NCI-H345 (cell line): ENCODE results near the gene BSX.

Source experiments
- DNase-seq: peaks from one replicate; lab custom pipeline; 2025; lab: John Stamatoyannopoulos, UW

The BSX gene

DNA sequence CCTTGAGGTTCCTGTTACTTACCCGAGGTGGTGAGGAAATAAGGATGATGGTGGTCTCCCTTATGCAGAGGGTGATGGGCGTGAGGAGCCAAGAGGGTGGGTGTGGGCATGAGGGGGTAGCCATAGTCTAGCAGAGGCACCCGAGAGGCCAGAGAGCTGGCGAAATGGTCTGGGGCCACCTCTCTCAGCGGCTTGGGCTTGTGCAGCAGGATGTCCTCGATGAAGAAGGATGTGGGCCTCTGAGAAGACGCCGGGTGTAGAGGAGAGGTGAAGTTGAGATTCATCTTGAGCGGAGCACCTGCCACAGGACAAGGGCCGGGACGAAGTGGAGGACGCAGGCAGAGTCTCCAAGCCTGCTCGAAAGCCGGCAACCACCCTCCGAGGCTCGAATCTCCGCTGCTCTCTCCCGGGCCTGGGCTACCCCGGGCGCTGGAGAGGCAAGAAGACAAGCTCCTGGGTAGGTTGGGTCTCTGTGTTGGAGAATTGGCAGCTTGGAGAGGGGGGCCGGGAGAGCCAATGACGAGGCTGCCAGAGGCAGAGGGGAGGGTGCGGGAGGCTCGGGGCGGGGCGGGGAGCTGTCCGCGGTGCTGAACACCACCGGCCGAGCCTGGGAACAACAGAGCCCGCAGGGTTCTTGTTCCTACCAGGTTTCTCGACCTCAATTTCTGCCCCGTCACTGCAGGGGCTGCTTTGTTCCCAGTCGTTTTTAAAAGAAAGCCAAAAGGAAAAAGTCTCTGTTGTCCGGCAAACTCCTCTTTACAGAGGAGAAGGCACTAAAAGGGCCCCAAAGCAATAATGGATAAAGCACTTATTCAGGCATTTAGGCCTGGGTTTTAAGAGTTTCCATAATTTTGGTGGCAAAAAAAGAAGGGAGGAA lies at the start of gene BSX:
Gene BSX, minus strand, starts transcription at position 447 of the 877 bp plus-strand sequence. Its CDS starts 163 bp downstream, at position 284.
- DNase-seq: no peak

DNA sequence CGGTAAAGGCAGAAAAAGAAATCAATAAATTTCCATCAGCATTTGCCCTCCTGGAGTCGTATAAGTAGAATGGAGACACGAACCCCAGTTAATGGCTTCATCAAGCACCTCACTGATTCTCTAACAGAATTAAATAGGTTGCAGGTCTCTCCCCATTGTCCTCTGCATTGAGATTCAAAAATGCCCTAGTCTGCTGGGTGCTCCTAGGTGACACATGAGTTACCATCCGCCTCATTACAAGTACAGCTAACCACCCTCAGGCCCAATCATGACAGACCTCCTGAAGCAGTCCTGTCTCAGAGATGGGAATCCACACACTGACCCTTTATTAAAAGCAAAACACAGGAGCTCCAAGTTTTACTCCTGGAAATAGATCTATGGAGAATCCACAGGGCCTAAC lies 48.9 kb upstream of the BSX start:
- DNase-seq: no peak

DNA sequence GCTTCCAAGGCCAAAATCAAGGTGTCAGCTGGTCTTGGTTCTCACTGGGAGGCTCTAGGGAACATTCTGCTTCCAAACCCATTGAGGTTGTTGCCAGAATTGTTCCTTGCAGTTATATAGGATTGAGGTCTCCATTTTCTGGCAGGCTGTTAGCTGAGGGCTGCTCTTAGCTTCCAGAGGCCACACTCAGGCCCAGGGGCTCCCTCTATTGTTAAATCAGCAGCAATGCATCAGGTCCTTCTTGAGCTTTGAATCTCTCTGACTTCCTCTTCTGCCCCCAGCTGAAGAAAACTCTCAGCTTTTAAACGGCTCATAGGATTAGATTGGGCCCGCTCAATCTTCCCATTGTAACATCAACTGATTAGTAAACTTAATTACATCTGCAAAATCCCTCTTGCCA lies 39.3 kb upstream of the BSX start:
- DNase-seq: peak; percentile 59

DNA sequence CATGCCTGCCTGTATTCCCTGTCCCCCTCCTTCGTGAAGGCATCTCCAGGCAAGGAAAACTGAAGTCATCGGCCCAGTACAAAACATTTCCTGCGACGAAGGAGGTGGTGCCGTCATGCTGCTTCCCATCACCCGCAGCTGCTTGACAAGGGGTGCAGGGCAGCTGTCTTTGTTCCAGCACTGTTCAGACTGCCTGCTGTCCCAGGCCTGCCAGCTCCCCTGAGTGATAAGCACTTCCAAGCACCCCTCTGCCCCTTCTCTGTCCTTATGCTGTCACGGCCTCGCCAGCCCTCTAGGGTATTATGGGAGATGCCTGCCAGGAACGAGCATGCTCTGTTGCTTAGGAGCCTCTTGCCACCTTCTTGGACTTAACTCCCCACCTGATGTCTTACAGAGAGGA lies 37.1 kb upstream of the BSX start:
- no peak for DNase-seq

DNA sequence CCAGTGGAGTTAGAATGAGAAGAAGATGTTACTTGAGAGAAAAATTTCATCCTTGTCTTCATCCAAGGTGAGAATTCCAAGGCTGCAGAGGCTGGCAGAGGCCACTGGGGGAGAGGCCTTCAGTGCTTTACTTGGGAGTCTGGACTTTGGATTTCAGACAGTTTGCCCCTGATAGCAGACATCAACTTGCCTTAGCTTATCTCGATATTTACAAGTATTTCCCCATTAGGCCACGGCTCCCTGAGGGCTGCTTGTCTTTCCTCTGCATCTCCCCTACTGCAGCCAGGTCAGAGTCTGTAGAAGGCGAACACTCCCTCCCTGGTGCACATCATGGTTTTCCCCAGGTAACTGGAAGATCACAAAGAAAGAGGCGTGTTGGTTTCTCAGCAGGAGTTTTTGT lies 29.9 kb upstream of the BSX start:
- DNase-seq: no peak

DNA sequence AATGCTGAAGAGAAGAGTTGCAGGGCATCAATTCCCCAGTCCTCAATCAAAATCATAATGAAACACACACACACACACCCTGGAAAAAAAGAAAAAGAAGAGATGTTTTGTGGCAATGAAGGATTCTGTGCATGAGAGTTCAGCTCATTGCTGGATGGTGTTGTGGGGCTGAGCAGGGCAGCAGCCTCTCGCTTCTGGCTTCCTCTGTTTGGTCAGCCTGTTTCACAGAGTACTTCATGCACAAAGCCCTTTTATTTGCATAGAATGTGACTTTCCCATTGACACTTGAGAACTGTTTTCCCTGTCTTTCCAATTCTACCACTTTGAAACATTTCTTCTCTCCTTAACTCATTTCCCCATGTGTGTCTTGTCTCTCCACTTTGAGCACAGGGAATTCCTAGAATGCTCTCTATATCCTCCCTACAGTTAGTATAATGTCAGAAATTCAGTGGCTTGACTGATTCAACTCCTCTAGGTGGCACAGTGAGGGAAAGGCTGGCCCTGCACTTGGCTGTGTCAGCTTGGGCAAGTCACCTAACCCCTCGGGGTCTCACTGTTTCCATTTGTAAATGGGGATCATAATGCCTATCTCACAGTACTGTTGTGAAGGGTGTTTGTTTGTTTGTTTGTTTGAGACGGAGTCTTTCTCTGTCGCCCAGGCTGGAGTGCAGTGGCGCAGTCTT lies 25.4 kb upstream of the BSX start:
- DNase-seq: no peak

DNA sequence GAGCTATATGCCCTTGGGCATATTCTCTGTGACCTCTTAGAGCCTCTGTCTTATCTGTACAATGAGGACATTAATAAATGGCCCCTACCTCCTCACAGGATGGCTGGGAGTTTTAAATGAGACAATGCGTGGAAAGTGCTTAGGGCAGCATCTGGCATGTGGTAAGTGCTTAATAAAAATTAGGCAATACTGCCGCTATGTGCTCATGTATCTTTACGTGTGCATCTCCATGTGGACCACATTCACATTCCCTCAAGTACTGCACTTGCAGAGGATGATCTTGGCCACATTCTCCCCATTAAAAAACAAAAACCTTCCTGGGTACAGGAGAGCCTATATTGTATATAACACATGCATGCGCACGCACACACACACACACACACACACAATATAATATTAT lies 19.1 kb upstream of the BSX start:
- DNase-seq: no peak

DNA sequence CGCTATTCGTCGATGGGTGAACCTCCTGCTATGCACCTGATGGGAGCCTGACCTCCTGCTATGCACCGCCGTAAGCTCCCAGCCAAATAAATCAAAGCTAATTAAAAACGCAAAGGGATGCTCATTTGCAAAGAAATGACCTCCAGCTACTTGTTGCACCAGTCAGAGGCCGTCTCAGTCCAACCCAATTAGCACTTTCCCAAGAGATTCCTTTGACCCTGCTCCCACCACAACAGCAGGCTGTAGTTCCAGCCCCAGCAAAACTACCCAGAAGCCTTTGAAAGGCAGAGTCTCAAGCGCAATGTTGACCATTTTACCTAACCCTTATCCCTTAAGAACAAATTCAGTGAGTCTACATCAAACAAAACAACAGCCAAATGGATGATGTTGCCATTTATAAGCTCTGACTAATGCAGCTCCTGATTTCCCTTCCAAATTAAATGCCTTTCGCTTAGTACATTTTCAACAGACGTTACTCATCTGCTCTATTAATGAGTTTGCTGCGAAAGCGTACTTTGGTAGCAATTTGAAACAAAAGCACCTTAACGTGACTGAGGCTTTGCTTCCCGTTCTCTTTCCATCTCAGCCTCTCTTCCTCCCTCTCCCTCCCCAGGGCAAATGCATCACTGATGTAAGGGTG lies 17.2 kb upstream of the BSX start:
- DNase-seq: no peak

DNA sequence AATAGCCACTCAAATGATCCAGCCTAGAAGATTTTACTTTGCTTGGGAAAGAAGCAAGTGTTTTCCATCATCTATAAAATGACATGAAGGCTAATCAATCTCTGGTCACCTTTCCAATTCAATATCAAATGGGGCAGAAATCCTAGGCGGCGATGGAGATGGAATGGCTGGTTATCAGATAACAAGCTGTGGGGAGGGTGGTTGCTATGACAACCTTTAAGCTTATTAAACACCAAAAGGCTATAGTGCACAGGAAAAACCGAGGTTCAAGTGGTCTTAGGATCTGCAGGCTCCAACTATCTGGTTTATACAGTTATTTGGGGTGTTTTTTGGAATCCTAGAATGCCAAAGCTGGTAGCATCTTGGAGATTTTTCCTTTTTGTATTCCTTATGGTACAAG lies 13.9 kb upstream of the BSX start:
- DNase-seq: no peak

DNA sequence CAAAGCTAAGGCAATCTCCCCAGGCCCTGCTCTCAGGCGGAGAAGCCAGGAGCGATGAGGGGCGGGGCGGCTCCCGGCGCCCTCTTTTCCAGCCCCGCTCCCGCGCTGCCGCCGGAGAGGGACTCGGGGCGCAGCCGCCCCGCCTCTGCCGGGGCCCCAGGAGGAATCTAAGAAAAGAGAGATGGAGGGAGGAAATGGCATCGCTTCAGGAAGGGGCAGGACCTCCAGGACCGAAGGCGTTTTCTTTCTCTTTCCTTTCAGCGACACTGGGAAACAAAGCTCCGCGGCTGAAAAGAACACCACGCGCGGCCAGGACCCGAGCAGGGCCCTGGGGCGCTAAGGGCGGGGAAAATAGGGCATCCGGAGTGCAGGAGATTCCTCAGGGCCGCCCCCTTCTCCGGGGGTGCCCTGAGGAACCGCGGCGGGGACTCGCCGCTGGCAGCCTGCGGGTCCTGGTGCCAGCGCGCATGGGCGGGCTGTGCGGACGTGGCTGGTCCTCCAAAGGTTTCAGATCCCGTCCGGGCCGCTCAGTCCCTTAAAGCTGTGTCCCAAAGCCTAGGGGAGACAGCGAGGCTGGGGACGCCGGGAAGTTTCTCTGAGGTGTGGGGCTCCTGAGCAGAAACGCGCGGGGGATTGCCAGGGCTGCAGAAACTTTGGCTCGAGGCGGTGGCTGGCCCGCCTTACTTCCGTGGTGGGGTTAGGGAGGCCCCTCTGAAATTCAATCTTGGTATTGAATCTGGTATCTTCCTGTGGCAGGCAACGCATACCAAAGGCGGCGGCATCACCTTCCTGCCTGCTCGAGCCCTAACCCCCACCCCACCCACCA lies 2.8 kb upstream of the BSX start:
- DNase-seq: peak; percentile 65

DNA sequence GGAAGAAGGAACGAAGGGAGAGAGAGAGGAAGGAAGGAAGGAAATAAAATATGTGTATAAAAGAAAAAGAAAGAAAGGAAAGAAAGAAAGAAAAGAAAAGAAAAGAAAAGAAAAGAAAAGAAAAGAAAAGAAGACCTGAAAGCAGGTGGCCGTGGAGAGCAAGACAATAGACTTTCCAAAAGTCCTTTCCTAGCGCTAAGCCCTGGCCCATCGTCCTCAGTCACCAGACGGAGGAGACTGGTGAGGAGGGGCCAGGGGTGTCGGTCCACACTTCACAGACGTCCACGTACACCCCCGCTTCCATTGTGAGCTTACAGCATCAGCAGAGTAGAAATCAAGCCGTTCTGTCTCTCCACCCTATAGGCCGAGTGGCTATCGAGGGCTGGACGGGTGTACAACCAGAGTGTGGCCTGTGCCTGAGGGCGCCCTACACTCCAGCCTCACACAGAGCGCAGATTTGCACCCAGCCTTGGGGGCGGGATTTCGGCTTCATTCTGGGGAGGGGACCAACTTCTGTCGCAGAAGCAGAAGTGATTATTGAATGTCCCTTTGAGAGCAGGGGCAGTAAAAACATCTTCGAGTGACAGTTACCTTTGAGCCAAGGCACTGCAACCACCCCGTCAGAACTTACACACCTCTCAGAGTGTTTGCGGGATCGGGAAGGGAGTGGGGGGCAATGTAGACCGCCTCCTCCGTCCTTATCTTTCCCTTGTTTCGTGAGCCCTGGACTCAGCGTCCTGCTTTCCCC lies 2.0 kb upstream of the BSX start:
- peak; percentile 69 for DNase-seq

DNA sequence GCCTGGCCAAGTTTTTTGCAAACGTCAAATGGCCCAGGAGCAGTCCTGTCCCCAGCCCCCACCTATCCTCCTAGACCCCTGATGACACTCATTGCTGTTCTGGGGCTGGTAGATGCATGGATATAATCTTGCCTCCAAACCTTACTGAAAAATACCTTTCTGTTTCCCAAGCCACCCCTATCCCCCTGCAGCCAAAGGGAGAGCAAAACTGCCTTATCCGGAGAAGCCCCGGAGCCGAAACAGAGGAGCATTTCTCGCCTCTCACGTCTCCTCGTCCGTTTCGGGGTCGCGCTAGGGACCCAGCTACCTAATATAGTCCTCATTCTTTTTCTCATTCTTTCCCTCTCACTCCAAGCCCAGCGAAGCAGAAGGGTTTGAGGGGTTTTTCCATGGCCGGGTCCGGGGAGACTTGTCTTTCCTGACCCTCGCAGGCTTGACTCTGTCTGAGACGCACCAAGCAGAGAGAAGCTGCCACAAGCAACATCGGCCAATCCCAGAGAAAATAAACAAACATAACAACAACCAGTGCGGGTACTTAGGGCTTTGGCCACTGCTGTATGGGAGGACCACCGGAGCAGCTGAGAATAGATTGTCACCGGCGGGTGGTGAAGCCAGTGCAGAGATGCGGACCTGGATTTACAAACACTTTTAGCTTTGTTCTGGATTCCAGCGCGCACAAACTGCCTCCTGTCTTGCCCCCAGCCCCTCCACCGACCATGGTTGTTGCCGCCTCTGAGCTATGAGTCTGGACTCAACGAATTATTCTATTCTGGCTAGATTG lies 1.6 kb downstream of the BSX start:
- DNase-seq: no peak

DNA sequence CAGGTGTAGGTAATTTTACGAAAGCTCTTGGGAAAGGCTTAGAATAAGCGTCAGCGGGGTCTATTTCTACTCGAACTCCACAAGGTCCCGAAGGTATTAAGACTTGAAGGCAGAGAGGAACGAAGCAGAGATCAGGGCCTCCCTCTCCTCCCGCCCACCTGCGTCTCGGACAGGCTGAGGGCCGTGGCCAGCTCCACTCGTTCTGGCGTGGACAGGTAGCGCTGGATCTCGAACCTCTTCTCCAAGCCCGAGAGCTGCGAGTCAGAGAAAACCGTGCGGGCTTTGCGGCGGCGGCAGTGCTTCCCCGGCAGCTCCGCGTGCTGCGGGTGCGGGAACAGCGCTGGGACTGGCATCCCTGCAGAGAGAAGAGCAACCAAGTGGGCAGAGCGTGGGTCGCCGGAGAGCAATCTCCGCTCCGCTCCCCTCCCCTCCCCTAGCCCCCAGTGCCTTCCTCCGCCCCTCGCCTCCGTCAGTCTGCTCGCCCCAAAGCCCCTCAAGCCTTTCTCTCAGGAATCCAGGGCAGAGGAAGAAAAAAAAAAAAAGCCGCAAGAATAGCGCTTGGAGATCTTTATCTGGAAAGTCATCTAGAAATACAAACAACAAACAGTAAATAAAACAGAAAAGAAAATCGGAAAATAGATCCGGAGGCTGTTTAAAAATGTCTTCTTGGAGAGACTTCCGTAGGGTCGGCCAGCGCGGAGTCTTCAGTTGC lies 2.4 kb downstream of the BSX start:
- no peak for DNase-seq

DNA sequence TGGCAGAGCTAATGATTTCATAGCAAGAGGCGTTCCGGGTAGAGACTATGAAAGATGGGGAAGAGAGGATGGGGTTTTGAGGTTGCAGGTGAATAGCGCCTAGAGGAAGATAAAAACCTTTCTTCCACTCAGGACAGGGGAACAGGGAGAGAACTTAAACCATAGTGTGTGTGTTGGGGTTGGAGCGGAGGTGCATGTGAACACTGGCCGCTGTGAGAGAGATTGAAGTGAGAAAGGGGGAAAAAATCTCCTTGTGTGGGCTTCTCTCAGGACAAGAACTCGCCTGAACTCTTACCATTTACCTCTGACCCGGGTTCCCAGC lies 3.4 kb downstream of the BSX start:
- no peak for DNase-seq

DNA sequence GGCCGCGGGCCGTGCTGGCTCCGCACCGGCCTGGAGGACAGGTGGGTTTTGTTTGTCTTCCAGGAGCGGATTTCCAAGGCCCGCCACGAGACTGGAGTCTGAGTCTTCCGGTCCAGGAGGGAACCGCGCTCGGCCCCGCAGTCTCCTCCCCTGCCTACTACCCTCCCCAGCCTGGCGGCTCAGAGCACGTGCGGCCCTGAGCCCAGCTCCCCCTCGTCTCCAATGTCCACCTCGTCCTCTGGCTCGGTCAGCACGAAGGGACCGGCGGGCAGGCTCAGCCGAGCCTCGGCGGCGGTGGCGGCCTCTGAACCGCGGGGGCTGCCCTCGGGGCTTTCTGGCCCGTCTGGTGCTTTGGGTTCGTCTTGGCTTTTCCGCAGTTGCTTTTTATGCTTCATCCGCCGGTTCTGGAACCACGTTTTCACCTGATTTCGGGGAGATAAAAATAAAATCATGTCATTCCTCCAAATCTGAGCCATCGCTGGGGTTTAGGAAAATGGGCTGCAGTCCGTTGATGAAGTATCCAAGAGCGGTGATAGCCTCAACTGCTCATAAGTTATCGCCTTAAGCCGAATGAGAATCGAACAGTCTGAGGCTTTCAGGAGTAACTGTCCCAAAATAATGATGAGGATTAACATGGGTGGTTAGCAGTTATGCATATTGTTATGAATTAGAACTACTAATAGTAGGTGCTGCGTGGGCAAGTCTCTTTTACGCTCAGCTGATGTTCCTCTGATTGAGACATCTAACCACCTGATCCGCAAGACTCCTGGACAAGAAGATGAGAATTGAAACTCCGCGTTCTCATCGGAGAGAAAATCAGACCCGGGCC lies 4.0 kb downstream of the BSX start:
- no peak for DNase-seq

DNA sequence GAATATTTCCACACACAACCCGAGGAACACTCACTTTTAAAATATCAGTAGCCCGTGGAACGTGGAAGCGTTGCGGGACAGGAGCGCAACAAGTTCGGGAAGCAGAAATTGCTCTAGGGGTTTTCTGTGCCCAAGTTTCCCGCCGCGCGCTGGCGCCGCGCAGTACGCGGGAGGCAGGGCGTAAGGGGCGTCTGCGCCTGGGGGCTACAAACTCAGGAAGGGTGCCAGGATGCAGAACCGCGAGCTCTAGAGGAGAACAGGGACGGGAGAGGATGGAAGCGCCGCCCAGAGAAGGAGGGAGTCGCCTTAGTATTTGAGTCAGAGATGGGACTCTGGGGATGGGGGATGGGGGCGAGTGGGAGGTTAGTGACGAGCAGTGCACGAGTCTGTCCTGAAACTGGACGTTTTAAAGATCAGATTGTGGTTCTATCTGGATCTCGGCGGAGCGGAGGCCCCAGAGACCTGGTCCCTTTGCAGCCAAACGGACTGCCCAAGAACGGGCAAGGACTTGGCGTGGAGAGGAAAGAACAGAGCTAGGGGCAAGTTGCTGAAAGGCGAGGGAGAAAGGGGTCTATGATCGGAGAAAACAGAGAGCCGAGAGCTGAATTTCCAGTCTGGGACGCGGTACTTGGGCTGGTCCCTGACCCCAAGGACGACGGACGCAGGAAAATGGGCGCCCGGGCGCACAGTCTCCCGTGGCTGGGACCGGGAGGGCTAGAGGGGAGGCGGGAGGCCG lies 4.7 kb downstream of the BSX start:
- no peak for DNase-seq

DNA sequence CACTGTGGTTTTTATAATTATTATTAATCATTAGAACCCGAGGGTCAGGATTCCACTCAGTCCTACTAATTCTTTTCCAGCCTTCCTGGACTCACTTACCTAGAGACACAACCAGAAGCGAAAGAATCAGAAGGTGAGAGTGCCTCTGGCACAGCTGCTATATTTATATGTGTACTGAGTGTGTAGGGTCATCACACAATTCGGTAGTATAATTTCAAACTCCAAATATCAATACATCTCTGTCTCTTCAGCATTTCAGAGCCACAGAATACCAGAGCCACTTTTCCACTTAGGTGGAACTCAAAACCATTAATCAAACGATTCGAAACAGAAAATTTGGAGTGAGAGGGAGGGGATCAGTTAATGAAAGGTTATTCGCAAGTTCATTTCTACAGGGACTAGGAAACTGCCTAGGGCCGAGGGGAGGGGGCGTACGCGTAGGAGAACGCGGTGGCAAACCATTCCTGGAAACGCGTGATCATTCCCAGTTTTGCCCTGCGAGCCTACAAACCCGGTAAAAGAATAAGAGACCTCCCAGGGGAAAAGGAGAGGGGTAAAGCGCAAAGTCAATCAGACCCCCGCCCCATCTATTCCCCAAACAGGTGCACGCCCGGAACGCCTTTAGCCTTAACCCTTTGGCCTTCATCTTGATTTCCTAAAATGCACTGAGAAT lies 5.4 kb downstream of the BSX start:
- DNase-seq: no peak

DNA sequence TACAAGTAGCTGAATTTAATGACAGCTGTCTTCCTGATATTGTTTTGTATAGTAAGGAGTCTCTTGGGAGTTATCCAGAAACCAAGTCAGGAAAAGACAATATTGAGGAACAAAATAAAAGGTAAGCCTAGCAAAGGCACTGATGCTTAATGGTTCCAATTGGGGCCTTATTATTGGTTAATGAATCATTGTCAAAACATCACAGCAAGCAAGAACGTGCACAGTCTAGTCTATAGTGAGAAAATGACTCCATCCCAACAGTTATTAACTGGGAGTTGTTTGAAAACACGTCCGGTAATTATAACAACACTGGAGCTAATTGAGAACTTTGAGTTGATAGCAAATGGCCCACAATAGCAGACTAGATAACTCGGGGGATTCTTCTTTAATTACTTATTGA lies 17.7 kb downstream of the BSX start:
- DNase-seq: no peak
